CD4-positive, CD25-positive, alpha-beta regulatory T cell (primary cell): ENCODE results near the gene SSUH2. TPM values are rescaled to one million over a fixed set of nuclear protein-coding genes. Genes with fewer than 3 reads are reported as not detected.
"Not testable (repeated sequence)": the region's sequence is repeated elsewhere in the genome, so short reads cannot be mapped to it uniquely, and the experiment has no call there.

Source experiments
- ATAC-seq, 2 donors: fragments of 150-1000 bp; cut with Tn5 transposase; one replicate each; pipeline ENCODE4 v1.10.0; 2021; ENCODE audit warnings: low read depth in 2 of 2, moderate number of reproducible peaks in 2 of 2, moderate library complexity in 1 of 2
- DNase-seq, 3 donors: peaks; one replicate each; pipeline versions ENCODE4 v3.0.0 to v3.0.0-alpha.2; 2012 to 2022; ENCODE audit warnings: mixed read lengths in 1 of 3
- H3K27ac ChIP-seq: one replicate; pipeline ENCODE4 v1.7.0; 2013; ENCODE audit warnings: mild to moderate bottlenecking, low read length; ENCODE audit not compliant: insufficient read depth, poor library complexity, severe bottlenecking
- H3K27me3 ChIP-seq: one replicate; pipeline ENCODE4 v1.7.0; 2013; ENCODE audit warnings: low read length; ENCODE audit not compliant: control insufficient read depth, insufficient read depth
- H3K36me3 ChIP-seq: one replicate; pipeline ENCODE4 v1.7.0; 2013; ENCODE audit warnings: mild to moderate bottlenecking, low read length, moderate library complexity; ENCODE audit not compliant: control insufficient read depth, insufficient read depth
- H3K4me1 ChIP-seq: 2 replicates; pipeline ENCODE4 v1.7.0; 2013; ENCODE audit warnings: mild to moderate bottlenecking, low read length; ENCODE audit not compliant: insufficient read depth, control insufficient read depth, poor library complexity, severe bottlenecking
- H3K4me3 ChIP-seq: one replicate; pipeline ENCODE4 v1.7.0; 2013; ENCODE audit warnings: low read depth, mild to moderate bottlenecking, low read length, moderate library complexity
- H3K9me3 ChIP-seq, 2 experiments: 1 replicate in 1 of 2; 2 replicates in 1 of 2; pipeline ENCODE4 v1.7.0; 2013; ENCODE audit warnings: low read length in 2 of 2, mild to moderate bottlenecking in 1 of 2, moderate library complexity in 1 of 2; ENCODE audit not compliant: control insufficient read depth in 2 of 2
- H3K27ac Mint-ChIP-seq, 3 donors: one replicate each; pipeline ENCODE4 v1.8.0; 2020 to 2022; ENCODE audit warnings: mild to moderate bottlenecking in 3 of 3, mixed read lengths in 3 of 3, moderate library complexity in 2 of 3
- H3K27me3 Mint-ChIP-seq: one replicate; pipeline ENCODE4 v1.8.0; 2022; ENCODE audit warnings: mild to moderate bottlenecking, mixed read lengths
- H3K36me3 Mint-ChIP-seq: one replicate; pipeline ENCODE4 v1.8.0; 2020; ENCODE audit warnings: mixed read lengths
- H3K4me1 Mint-ChIP-seq, 4 donors: one replicate each; pipeline ENCODE4 v1.8.0; 2020 to 2022; ENCODE audit warnings: mixed read lengths in 4 of 4, mild to moderate bottlenecking in 1 of 4
- H3K4me3 Mint-ChIP-seq, 4 donors: one replicate each; pipeline ENCODE4 v1.8.0; 2020 to 2022; ENCODE audit warnings: mild to moderate bottlenecking in 4 of 4, mixed read lengths in 4 of 4, moderate library complexity in 3 of 4
- H3K9me3 Mint-ChIP-seq, 7 donors: one replicate each; pipeline ENCODE4 v1.8.0; 2020 to 2022; ENCODE audit warnings: mixed read lengths in 7 of 7, mild to moderate bottlenecking in 3 of 7, moderate library complexity in 2 of 7
- polyA plus RNA-seq, 4 donors: library from polyadenylated mRNA; unstranded; fragments of 300-500 nt; fragmentation: Illumina TruSeq; gene quantifications; one replicate each; pipeline ENCODE4 v1.2.3, GENCODE V29; 2021
- total RNA-seq: library from RNA; stranded (reverse); gene quantifications from one replicate; pipeline ENCODE4 v1.2.3, GENCODE V29; 2022

Gene SSUH2
- total RNA-seq: not detected
- not detected for polyA plus RNA-seq

DNA sequence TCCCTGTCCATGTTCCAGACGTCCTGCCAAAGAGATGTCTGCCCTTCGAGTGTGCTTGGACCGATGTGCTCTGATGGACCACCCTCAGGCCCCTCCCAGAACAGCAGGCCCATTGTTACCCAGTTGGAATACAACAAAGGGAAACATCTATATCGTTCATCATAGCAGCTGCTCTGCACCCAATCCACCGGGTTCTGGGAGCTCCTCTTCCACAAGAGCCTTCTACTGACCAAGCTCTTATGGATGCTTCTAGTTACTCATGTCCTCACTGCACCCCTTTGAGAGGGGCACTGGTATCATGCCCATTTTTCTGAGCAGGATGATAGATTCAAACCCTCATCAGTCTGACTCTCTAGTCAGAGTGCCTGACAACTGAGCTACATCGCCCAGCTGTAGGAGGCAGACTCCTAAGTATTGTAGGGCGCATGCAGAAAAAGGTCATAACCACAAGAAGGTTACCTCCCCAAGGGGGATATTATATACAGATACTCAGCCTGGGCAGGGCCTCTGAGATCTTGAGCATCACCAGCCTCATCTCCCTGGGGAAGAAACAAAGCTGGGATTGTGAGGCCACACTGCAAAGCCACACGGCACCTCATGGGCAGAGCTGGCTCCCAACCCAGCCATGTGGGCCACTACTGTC is at the start of gene SSUH2:
Gene SSUH2, minus strand, starts transcription at position 51 of the 643 bp plus-strand sequence. Its CDS starts 40 bp downstream, at position 11.
- H3K27ac Mint-ChIP-seq: no peak within 1 kb of the TSS

DNA sequence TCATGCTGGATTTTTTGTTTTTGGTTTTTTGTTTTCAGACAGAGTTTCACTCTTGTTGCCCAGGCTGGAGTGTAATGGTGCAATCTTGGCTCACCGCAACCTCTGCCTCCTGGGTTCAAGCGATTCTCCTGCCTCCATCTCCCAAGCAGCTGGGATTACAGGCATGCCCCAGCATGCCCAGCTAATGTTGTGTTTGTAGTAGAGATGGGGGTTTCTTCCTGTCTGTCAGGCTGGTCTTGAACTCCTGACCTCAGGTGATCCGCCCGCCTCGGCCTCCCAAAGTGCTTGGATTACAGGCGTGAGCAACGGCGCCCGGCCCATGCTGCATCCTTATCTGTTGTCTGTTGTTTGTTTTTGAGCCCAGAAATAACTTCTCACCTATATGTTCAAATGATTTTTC is 46.7 kb upstream of the SSUH2 start:
- H3K4me1 ChIP-seq, H3K27ac Mint-ChIP-seq, H3K4me3 Mint-ChIP-seq, H3K4me1 Mint-ChIP-seq, H3K36me3 Mint-ChIP-seq, DNase-seq, H3K4me3 ChIP-seq, H3K36me3 ChIP-seq, H3K9me3 ChIP-seq, H3K9me3 Mint-ChIP-seq, H3K27me3 ChIP-seq, H3K27ac ChIP-seq, H3K27me3 Mint-ChIP-seq, ATAC-seq: not testable (repeated sequence)

More for the DNA sequence above, at the start of gene SSUH2:
- H3K4me3 ChIP-seq: no peak within 1 kb of the TSS
- H3K27me3 ChIP-seq: peaks cover 4% of the 10 kb centered on the region
- H3K9me3 Mint-ChIP-seq: peaks cover 0 to 5% (median 0%) of the 10 kb centered on the region in 7 donors
- H3K27ac ChIP-seq: no peak within 1 kb of the TSS
- ATAC-seq (no peak), DNase-seq (no peak)
- no peaks in the 10 kb centered on the region for H3K4me1 ChIP-seq
- H3K9me3 ChIP-seq: no peaks in the 10 kb centered on the region
- no peak within 1 kb of the TSS for H3K4me3 Mint-ChIP-seq
- H3K4me1 Mint-ChIP-seq: peaks cover 0 to 3% (median 0%) of the 10 kb centered on the region in 4 donors
- peaks cover 27% of the 10 kb centered on the region for H3K27me3 Mint-ChIP-seq
- no peaks in the 10 kb centered on the region for H3K36me3 Mint-ChIP-seq
- H3K36me3 ChIP-seq: no peaks in the 10 kb centered on the region

DNA sequence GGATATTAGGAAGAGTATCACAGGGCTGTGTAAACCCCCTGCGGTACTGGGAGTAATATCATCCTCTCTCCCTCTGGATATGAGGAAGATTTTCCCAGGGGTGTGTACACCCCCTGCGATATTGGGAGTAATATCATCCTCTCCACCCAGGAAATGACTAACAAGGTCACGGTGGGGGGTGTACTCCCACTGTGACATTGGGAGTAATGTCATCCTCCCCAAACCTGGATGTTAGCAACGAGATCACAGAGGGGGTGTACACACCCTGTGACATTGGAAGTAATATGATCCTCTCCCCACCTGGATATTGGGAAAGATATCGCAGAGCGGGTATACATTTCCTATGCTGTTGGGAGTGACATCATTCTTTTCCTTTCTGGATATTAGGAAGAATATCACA is 40.4 kb upstream of the SSUH2 start:
- not testable (repeated sequence) for H3K27me3 ChIP-seq, H3K36me3 Mint-ChIP-seq, H3K36me3 ChIP-seq, H3K27me3 Mint-ChIP-seq, H3K4me3 Mint-ChIP-seq, H3K9me3 ChIP-seq, H3K27ac Mint-ChIP-seq, ATAC-seq, H3K9me3 Mint-ChIP-seq, H3K4me1 ChIP-seq, H3K27ac ChIP-seq, H3K4me3 ChIP-seq, H3K4me1 Mint-ChIP-seq, DNase-seq

DNA sequence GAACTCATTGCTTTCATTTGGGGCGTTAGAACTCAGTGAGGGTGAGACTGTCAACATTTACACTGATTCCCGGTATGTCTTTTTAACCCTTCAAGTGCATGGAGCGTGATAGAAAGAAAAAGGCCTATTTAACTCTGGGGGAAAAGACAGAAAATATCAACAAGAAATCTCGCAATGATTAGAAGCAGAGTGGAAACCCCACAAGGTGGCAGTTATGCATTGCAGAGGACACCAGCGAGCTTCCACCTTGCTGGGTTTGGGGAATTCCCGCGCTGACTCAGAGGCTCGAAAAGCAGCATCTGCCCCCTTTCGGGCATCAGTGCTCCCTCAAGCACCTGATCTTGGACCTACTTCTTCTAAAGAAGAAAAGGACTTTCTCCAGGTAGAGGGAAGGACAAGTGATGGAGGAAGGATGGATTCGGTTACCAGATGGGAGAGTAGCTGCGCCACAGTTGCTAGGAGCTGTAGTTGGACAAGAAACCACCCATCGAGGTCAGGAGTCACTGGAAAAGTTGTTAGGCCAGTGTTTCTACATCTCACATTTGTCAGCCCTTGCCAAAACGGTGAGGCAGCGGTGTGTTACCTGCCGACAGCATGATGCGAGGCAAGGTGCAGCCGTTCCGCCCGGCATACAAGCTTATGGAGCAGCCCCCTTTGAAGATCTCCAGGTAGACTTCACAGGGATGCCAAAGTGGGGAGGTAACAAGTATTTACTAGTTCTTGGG is 38.4 kb upstream of the SSUH2 start:
- H3K36me3 ChIP-seq, ATAC-seq, H3K9me3 Mint-ChIP-seq, H3K9me3 ChIP-seq, H3K4me3 ChIP-seq, DNase-seq, H3K36me3 Mint-ChIP-seq, H3K4me1 Mint-ChIP-seq, H3K4me1 ChIP-seq, H3K27ac ChIP-seq, H3K27me3 ChIP-seq, H3K27me3 Mint-ChIP-seq, H3K4me3 Mint-ChIP-seq: not testable (repeated sequence)
- H3K27ac Mint-ChIP-seq: peak overlapping the region in 1 of 3 donors; percentile 32

DNA sequence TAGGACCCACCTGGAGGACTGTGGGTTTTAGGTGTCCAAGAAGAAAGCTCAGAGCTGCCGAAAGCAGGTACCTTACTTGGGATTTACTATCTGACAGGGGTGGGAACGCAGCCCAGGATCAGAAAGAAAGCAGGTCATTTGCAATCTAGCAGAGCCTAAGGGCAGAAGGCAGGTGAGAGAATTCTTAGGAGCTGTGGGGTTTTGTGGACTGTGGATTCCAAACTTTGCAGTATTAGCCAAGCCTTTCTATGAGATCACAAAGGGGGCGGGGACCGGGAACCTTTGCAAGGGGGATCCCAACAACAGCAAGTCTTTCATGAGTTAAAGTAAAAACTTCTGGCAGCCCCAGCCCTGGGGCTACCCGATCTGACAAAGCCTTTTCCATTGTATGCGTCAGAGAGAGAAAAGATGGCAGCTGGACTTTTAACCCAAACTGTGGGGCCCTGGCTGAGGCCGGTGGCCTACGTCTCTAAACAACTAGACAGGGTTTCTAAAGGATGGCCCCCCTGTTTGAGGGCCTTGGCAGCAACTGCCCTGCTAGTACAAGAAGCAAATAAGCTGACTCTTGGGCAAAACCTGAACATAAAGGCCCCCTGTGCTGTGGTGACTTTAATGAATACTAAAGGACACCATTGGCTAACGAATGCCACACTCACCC is 37.4 kb upstream of the SSUH2 start:
- not testable (repeated sequence) for ATAC-seq, H3K27ac Mint-ChIP-seq, H3K4me1 Mint-ChIP-seq

DNA sequence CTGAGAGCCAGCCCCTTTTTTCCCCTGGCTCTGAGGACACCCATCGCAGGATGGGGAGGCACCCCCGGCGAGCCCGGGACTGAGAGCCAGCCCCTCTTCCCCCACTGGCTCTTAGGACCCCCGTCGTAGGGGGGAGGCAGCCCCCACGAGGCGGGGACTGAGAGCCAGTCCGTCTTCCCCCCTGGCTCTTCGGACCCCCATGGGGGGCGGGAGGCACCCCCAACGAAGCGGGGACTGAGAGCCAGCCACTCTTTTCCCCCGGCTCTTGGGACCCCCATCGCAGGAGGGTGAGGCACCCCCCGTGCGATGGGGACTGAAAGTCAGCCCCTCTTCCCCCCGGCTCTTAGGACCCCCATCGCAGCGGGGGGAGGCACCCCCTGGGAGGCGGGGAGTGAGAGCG is 36.8 kb upstream of the SSUH2 start:
- Mint-ChIP-seq H3K4me3 (no peak overlapping the region), H3K27me3 (peaks cover 6% of the 10 kb centered on the region), H3K36me3 (no peaks in the 10 kb centered on the region), H3K9me3 (no peaks in the 10 kb centered on the region), H3K27ac (no peak overlapping the region), H3K4me1 (no peaks in the 10 kb centered on the region)
- Histone ChIP-seq H3K4me1 (no peaks in the 10 kb centered on the region), H3K27ac (no peak overlapping the region), H3K27me3 (no peaks in the 10 kb centered on the region), H3K9me3 (no peaks in the 10 kb centered on the region), H3K36me3 (no peaks in the 10 kb centered on the region), H3K4me3 (no peak overlapping the region)
- ATAC-seq: no peak
- no peak for DNase-seq

More for the DNA sequence above, 37.4 kb upstream of the SSUH2 start:
- not testable (repeated sequence) for H3K4me3 Mint-ChIP-seq, H3K27me3 ChIP-seq, H3K36me3 Mint-ChIP-seq, H3K9me3 ChIP-seq, H3K27me3 Mint-ChIP-seq, DNase-seq, H3K36me3 ChIP-seq, H3K4me1 ChIP-seq, H3K4me3 ChIP-seq, H3K27ac ChIP-seq, H3K9me3 Mint-ChIP-seq

DNA sequence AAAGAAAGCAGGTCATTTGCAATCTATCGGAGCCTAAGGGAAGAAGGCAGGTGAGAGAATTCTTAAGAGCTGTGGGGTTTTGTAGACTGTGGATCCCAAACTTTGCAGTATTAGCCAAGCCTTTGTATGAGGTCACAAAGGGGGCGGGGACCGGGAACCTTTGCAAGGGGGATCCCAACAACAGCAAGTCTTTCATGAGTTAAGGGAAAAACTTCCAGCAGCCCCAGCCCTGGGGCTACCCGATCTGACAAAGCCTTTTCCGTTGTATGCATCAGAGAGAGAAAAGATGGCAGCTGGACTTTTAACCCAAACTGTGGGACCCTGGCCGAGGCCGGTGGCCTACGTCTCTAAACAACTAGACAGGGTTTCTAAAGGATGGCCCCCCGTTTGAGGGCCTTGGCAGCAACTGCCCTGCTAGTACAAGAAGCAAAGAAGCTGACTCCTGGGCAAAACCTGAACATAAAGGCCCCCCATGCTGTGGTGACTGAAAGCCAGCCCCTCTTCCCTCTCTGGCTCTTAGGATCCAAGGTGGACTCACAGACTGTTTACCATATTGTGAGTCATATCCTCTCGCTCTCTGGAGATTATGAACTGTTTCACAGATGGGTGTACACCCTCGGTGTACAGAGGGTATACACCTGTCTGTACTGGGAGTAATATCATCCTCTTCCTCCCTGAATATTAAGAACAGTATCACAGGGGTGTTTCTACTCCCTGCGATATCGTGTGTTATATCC is 35.4 kb upstream of the SSUH2 start:
- H3K27ac Mint-ChIP-seq, H3K27me3 Mint-ChIP-seq, H3K4me3 Mint-ChIP-seq, H3K36me3 ChIP-seq, H3K4me1 ChIP-seq, H3K36me3 Mint-ChIP-seq, H3K4me1 Mint-ChIP-seq, H3K27ac ChIP-seq, H3K9me3 ChIP-seq, H3K27me3 ChIP-seq, H3K9me3 Mint-ChIP-seq, DNase-seq, H3K4me3 ChIP-seq, ATAC-seq: not testable (repeated sequence)
